MM.1S (cell line): Measurements from ENCODE around the gene PALD1.

Source experiments
- CTCF ChIP-seq: fragments of 300-600 bp; sonication (generic); IDR thresholded peaks from 2 replicates; pipeline ENCODE4 v1.5.1; 2016; ENCODE audit warnings: antibody characterized with exemption, low read length, mixed read lengths
- EZH2 ChIP-seq: fragments of 300-600 bp; sonication (generic); optimal IDR thresholded peaks from 2 replicates; pipeline ENCODE3; 2017; ENCODE audit warnings: low read depth, mild to moderate bottlenecking, antibody characterized with exemption, low read length, mixed read lengths

GRCh38 chr10:70510904-70511303 lies 32.3 kb downstream of the PALD1 start:
- TF ChIP-seq EZH2 (no peak), CTCF (no peak)
